ENCODE measurements around the gene DUSP14. TPM values are rescaled to one million over a fixed set of nuclear protein-coding genes. Genes with fewer than 3 reads are reported as not detected.
A peak's percentile ranks its signal among the peaks of the same experiment; 100 is the strongest.
"Not testable (repeated sequence)": the region's sequence is repeated elsewhere in the genome, so short reads cannot be mapped to it uniquely, and the experiment has no call there.

DUSP14 gene
- polyA plus RNA-seq (2013, experiment 1 of 2): 31.1 TPM
- polyA plus RNA-seq (2013, experiment 2 of 2): 23.1 TPM

GRCh38 chr17:37489197-37490001 is at the start of gene DUSP14:
TSS of gene DUSP14 (plus strand) at chr17:37489891. CDS start at chr17:37512273, 22,382 bp downstream.
- Histone ChIP-seq H3K4me3 (ENCODE audit: extremely low read depth, insufficient read depth, low read length, poor library complexity, severe bottlenecking) (peak within 1 kb of the TSS; percentile 67), H3K36me3 (ENCODE audit: control insufficient read depth, insufficient read depth, low read length) (no peaks in the 10 kb centered on the region), H3K9me3 (ENCODE audit: control insufficient read depth, low read length) (no peaks in the 10 kb centered on the region), H3K4me1 (ENCODE audit: control insufficient read depth, insufficient read depth, low read length, poor library complexity, severe bottlenecking) (peaks cover 9% of the 10 kb centered on the region), H3K27ac (ENCODE audit: low read depth, low read length, severe bottlenecking) (peak within 1 kb of the TSS; percentile 98)
- 0% methylated on average over 31 to 34 of the region's 100 CpGs for WGBS, 2 experiments (ENCODE audit: insufficient coverage in 2 of 2)

GRCh38 chr17:37440424-37440823 is 49.3 kb upstream of the DUSP14 start:
- Histone ChIP-seq H3K9me3 (ENCODE audit: control insufficient read depth, low read length) (no peaks in the 10 kb centered on the region), H3K4me1 (ENCODE audit: control insufficient read depth, insufficient read depth, low read length, poor library complexity, severe bottlenecking) (no peaks in the 10 kb centered on the region), H3K4me3 (ENCODE audit: extremely low read depth, insufficient read depth, low read length, poor library complexity, severe bottlenecking) (no peak overlapping the region), H3K27ac (ENCODE audit: low read depth, low read length, severe bottlenecking) (no peak overlapping the region), H3K36me3 (ENCODE audit: control insufficient read depth, insufficient read depth, low read length) (peaks cover 76% of the 10 kb centered on the region)
- WGBS, 2 experiments (ENCODE audit: insufficient coverage in 2 of 2): 97 to 100% methylated on average over 2 of the region's 2 CpGs

- peaks cover 70% of the 10 kb centered on the region for H3K36me3 ChIP-seq (ENCODE audit: control insufficient read depth, insufficient read depth, low read length)
- WGBS, 2 experiments (ENCODE audit: insufficient coverage in 2 of 2): 96 to 100% methylated on average over 5 to 7 of the region's 12 CpGs
- not testable (repeated sequence) for H3K4me1 ChIP-seq (ENCODE audit: control insufficient read depth, insufficient read depth, low read length, poor library complexity, severe bottlenecking); H3K4me3 ChIP-seq (ENCODE audit: extremely low read depth, insufficient read depth, low read length, poor library complexity, severe bottlenecking); H3K27ac ChIP-seq (ENCODE audit: low read depth, low read length, severe bottlenecking); H3K9me3 ChIP-seq (ENCODE audit: control insufficient read depth, low read length)
Measured at GRCh38 chr17:37441369-37442014, 48.2 kb upstream of the DUSP14 start.

- H3K9me3 ChIP-seq (ENCODE audit: control insufficient read depth, low read length): no peaks in the 10 kb centered on the region
- no peak overlapping the region for H3K27ac ChIP-seq (ENCODE audit: low read depth, low read length, severe bottlenecking)
- WGBS, 2 experiments (ENCODE audit: insufficient coverage in 2 of 2): 72% methylated on average over 2 of the region's 4 CpGs; no CpG with 5 or more reads in 1 of the 2 experiments
- H3K4me3 ChIP-seq (ENCODE audit: extremely low read depth, insufficient read depth, low read length, poor library complexity, severe bottlenecking): no peak overlapping the region
- peaks cover 15% of the 10 kb centered on the region for H3K4me1 ChIP-seq (ENCODE audit: control insufficient read depth, insufficient read depth, low read length, poor library complexity, severe bottlenecking)
- H3K36me3 ChIP-seq (ENCODE audit: control insufficient read depth, insufficient read depth, low read length): peaks cover 64% of the 10 kb centered on the region
Measured at GRCh38 chr17:37446027-37446426, 43.7 kb upstream of the DUSP14 start.

- Histone ChIP-seq H3K4me1 (ENCODE audit: control insufficient read depth, insufficient read depth, low read length, poor library complexity, severe bottlenecking) (peaks cover 15% of the 10 kb centered on the region), H3K9me3 (ENCODE audit: control insufficient read depth, low read length) (no peaks in the 10 kb centered on the region), H3K27ac (ENCODE audit: low read depth, low read length, severe bottlenecking) (no peak overlapping the region), H3K36me3 (ENCODE audit: control insufficient read depth, insufficient read depth, low read length) (peaks cover 60% of the 10 kb centered on the region), H3K4me3 (ENCODE audit: extremely low read depth, insufficient read depth, low read length, poor library complexity, severe bottlenecking) (no peak overlapping the region)
- WGBS, 2 experiments (ENCODE audit: insufficient coverage in 2 of 2): 93 to 100% methylated on average over 1 of the region's 1 CpG
Measured at GRCh38 chr17:37447641-37448040, 42.0 kb upstream of the DUSP14 start.

- H3K9me3 ChIP-seq (ENCODE audit: control insufficient read depth, low read length): no peaks in the 10 kb centered on the region
- no peak overlapping the region for H3K27ac ChIP-seq (ENCODE audit: low read depth, low read length, severe bottlenecking)
- H3K36me3 ChIP-seq (ENCODE audit: control insufficient read depth, insufficient read depth, low read length): peaks cover 40% of the 10 kb centered on the region
- WGBS, 2 experiments (ENCODE audit: insufficient coverage in 2 of 2): 88 to 98% methylated on average over 6 of the region's 6 CpGs
- H3K4me3 ChIP-seq (ENCODE audit: extremely low read depth, insufficient read depth, low read length, poor library complexity, severe bottlenecking): no peak overlapping the region
- peaks cover 15% of the 10 kb centered on the region for H3K4me1 ChIP-seq (ENCODE audit: control insufficient read depth, insufficient read depth, low read length, poor library complexity, severe bottlenecking)
Measured at GRCh38 chr17:37450112-37450511, 39.6 kb upstream of the DUSP14 start.

GRCh38 chr17:37457801-37458200 is 31.9 kb upstream of the DUSP14 start:
- H3K4me1 ChIP-seq (ENCODE audit: control insufficient read depth, insufficient read depth, low read length, poor library complexity, severe bottlenecking); H3K27ac ChIP-seq (ENCODE audit: low read depth, low read length, severe bottlenecking); H3K9me3 ChIP-seq (ENCODE audit: control insufficient read depth, low read length); H3K4me3 ChIP-seq (ENCODE audit: extremely low read depth, insufficient read depth, low read length, poor library complexity, severe bottlenecking): not testable (repeated sequence)
- H3K36me3 ChIP-seq (ENCODE audit: control insufficient read depth, insufficient read depth, low read length): peaks cover 24% of the 10 kb centered on the region
- WGBS, 2 experiments (ENCODE audit: insufficient coverage in 2 of 2): no CpG with 5 or more reads among the region's 3 CpGs

GRCh38 chr17:37458805-37459204 is 30.9 kb upstream of the DUSP14 start:
- Histone ChIP-seq H3K4me3 (ENCODE audit: extremely low read depth, insufficient read depth, low read length, poor library complexity, severe bottlenecking) (no peak overlapping the region), H3K36me3 (ENCODE audit: control insufficient read depth, insufficient read depth, low read length) (peaks cover 26% of the 10 kb centered on the region), H3K27ac (ENCODE audit: low read depth, low read length, severe bottlenecking) (no peak overlapping the region), H3K9me3 (ENCODE audit: control insufficient read depth, low read length) (no peaks in the 10 kb centered on the region), H3K4me1 (ENCODE audit: control insufficient read depth, insufficient read depth, low read length, poor library complexity, severe bottlenecking) (peaks cover 4% of the 10 kb centered on the region)
- 90% methylated on average over 2 of the region's 3 CpGs; no CpG with 5 or more reads in 1 of the 2 experiments for WGBS, 2 experiments (ENCODE audit: insufficient coverage in 2 of 2)

GRCh38 chr17:37461668-37462067 is 28.0 kb upstream of the DUSP14 start:
- Histone ChIP-seq H3K9me3 (ENCODE audit: control insufficient read depth, low read length) (no peaks in the 10 kb centered on the region), H3K36me3 (ENCODE audit: control insufficient read depth, insufficient read depth, low read length) (peaks cover 45% of the 10 kb centered on the region), H3K4me1 (ENCODE audit: control insufficient read depth, insufficient read depth, low read length, poor library complexity, severe bottlenecking) (peaks cover 4% of the 10 kb centered on the region), H3K27ac (ENCODE audit: low read depth, low read length, severe bottlenecking) (no peak overlapping the region), H3K4me3 (ENCODE audit: extremely low read depth, insufficient read depth, low read length, poor library complexity, severe bottlenecking) (no peak overlapping the region)
- WGBS, 2 experiments (ENCODE audit: insufficient coverage in 2 of 2): 94 to 96% methylated on average over 3 of the region's 3 CpGs

- Histone ChIP-seq H3K4me3 (ENCODE audit: extremely low read depth, insufficient read depth, low read length, poor library complexity, severe bottlenecking) (no peak overlapping the region), H3K4me1 (ENCODE audit: control insufficient read depth, insufficient read depth, low read length, poor library complexity, severe bottlenecking) (peaks cover 4% of the 10 kb centered on the region), H3K27ac (ENCODE audit: low read depth, low read length, severe bottlenecking) (no peak overlapping the region), H3K36me3 (ENCODE audit: control insufficient read depth, insufficient read depth, low read length) (peaks cover 47% of the 10 kb centered on the region), H3K9me3 (ENCODE audit: control insufficient read depth, low read length) (no peaks in the 10 kb centered on the region)
- 93% methylated on average over 2 of the region's 5 CpGs; no CpG with 5 or more reads in 1 of the 2 experiments for WGBS, 2 experiments (ENCODE audit: insufficient coverage in 2 of 2)
Measured at GRCh38 chr17:37462492-37462891, 27.2 kb upstream of the DUSP14 start.

- H3K36me3 ChIP-seq (ENCODE audit: control insufficient read depth, insufficient read depth, low read length): peaks cover 53% of the 10 kb centered on the region
Measured at GRCh38 chr17:37463039-37463438, 26.7 kb upstream of the DUSP14 start.

More at GRCh38 chr17:37463039-37463438, 26.7 kb upstream of the DUSP14 start:
- peaks cover 4% of the 10 kb centered on the region for H3K4me1 ChIP-seq (ENCODE audit: control insufficient read depth, insufficient read depth, low read length, poor library complexity, severe bottlenecking)
- H3K27ac ChIP-seq (ENCODE audit: low read depth, low read length, severe bottlenecking): no peak overlapping the region
- no peaks in the 10 kb centered on the region for H3K9me3 ChIP-seq (ENCODE audit: control insufficient read depth, low read length)
- no peak overlapping the region for H3K4me3 ChIP-seq (ENCODE audit: extremely low read depth, insufficient read depth, low read length, poor library complexity, severe bottlenecking)
- WGBS, 2 experiments (ENCODE audit: insufficient coverage in 2 of 2): no CpG with 5 or more reads among the region's 3 CpGs
